HL-60/S4 treated with retinoic acid at 250 ng/mL for 4 days and 3 days (cell line): ENCODE data around the gene SAMM50.

Source experiments
- in situ Hi-C: fragments of 300-500 bp; cut with MboI; formaldehyde crosslinking; loops from 2 replicates; pipeline ENCODE4 v1.7.0; 2022; ENCODE audit warnings: low sequenced_read_pairs

Gene SAMM50

GRCh38 chr22:43955040-43955882 lies at the start of gene SAMM50:
Gene SAMM50, plus strand, starts transcription at chr22:43955442. Its CDS starts 136 bp downstream, at chr22:43955578.
- in situ Hi-C loops = no loop called here

GRCh38 chr22:43905681-43906080 lies 49.6 kb upstream of the SAMM50 start:
- in situ Hi-C loops = no loop called here

DNA sequence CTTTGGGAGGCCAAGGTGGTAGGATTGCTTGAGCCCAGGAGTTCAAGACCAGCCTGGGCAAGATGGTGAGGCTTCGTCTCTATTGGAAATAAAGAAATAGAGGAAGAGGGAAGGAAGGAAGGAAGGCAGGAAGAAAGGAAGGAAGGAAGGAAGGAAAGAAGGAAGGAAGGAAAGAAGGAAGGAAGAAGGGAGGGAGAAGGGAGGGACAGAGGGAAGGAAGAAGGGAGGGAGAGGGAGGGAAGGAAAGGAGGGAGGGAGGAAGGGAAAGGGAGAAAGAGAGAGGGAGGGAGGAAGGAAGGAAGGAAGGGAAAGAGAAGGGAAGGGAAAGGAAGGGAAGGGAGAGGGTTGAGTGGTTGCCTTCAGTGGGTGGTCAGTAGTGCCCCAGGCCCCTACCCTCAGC lies 45.5 kb upstream of the SAMM50 start:
- in situ Hi-C loops = no loop called here

DNA sequence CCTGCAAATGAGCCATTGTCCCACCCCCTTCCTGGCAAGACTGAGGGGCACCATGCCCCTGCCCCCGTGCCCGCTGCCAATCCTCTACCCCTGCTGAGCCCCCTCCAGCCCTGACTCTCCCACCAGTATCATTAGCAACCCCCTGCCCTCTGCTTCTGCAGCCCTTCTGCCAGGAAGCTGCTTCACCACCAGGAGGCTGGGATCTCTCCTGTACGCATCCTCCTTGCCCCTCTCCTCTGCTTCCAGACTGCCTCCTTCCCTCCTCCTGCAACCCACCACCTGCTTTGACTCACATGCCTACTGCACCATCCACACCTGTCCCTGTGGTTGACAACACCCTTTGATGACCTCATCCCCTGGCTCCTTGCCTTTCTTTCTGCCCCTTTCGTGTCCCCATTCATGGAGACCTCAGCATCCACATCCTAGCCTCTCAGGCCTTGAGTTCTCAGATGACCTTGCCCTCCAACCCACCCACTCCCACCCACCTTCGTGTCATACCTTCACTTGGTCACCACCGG lies 45.0 kb upstream of the SAMM50 start:
- in situ Hi-C loops = no loop called here

DNA sequence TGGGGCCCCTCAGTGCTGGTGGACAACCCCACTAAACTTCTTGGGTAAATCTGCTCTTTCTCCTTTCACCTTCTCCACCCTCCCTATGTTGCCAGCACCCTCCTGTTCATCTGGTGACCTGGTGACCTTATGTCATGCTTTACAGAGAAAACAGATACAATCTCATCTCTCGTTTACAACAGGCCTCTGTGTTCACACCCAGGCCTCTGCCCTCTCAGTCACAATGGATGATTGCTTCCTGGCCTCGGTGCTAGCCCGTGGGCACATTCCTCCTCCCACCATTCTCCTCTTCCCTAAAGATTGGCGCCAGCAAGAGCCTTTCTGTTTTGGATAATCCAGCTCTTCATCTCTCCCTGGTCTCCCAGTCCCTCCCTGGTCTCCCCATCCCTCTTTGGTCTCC lies 43.9 kb upstream of the SAMM50 start:
- in situ Hi-C loops = no loop called here

GRCh38 chr22:43917521-43917920 lies 37.7 kb upstream of the SAMM50 start:
- in situ Hi-C loops = no loop called here

DNA sequence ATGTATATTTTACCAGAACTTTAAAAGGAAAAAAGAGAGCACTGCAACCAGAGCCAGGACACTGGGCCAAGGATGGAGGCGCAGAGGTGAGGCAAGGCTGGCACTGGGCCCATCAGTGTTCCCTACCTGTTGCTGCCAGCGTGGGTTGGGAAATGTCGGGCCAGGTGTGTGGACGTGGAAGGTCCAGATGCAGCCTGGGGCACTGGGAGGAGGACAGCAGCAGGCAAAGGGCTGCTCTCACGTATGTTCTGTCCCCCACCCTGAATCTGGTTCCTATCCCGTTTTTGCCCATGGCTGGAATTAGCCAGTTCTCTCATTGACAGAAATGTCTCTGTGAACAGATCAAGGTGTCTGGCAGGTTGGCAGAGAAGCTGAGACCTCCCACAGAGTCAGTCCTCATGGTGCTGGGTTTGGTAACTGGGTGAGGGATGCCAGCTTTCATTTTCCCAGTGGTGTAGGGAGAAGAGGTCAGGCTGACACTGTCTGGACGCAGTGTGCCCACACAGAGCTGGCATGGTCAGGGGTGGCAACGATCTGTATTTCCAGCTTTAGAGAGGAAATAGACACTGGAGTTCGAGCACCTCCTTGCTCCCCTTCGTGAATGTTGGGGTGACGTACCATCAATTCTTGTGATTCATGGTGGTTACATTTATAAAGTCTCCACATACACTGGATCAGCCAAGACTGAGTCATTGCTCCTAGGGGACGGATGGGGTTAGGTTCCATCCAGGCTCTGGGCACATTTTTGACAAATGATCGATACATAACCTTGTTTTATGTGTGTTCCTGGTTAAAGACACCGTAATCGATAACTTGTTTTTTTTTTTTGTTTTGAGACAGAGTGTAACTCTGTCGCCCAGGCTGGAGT lies 35.9 kb upstream of the SAMM50 start:
- in situ Hi-C loops = no loop called here

DNA sequence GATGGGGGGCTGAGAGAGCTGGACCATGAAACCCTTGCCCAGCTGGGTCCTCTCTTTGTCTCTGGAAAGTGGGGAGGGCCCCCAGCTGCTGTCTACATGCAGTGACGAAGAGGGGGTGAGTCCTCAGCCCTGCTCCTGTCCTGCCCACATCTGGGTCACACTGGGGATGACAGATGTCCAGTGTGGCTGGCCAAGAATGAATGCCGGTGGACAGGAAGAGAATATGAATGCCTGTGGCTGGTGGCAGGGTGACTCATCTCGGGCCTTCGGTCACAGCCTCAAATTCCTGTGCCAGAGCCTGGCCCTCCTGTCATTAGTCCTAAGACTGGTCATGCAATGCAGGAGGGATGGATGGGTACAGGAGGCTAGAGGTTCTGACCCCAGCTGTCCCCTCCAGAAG lies 33.9 kb upstream of the SAMM50 start:
- in situ Hi-C loops = no loop called here

- in situ Hi-C loops = no loop called here
Observed at GRCh38 chr22:43922123-43922522, 33.1 kb upstream of the SAMM50 start.

DNA sequence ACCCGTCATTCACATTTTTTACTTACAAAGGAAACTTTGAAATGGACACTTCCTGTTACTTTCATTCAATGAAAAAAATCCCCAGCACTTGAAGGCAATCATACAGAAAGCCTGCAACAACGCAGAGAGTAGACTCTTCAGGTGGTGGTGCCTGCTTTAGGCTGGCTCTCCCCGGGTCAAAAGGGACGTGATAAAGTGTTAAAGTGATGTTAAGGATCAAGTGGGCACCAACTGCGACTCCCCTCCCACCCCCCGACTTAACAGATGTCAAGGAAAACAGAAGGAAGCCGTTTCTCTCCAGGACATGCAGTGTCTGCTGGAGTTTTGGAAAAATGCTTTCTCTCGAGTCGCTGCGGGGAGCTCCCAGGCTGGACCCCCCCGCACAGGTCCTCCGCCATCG lies 32.1 kb upstream of the SAMM50 start:
- in situ Hi-C loops = no loop called here

- in situ Hi-C loops = no loop called here
Observed at GRCh38 chr22:43923631-43924464, 31.4 kb upstream of the SAMM50 start, which contains the start of gene PNPLA3. Gene PNPLA3, plus strand, starts transcription at chr22:43923805. Its CDS starts 107 bp downstream, at chr22:43923912.

- in situ Hi-C loops = no loop called here
Observed at GRCh38 chr22:43924877-43925276, 30.4 kb upstream of the SAMM50 start.

GRCh38 chr22:43925433-43926348 lies 29.6 kb upstream of the SAMM50 start:
- in situ Hi-C loops = no loop called here

DNA sequence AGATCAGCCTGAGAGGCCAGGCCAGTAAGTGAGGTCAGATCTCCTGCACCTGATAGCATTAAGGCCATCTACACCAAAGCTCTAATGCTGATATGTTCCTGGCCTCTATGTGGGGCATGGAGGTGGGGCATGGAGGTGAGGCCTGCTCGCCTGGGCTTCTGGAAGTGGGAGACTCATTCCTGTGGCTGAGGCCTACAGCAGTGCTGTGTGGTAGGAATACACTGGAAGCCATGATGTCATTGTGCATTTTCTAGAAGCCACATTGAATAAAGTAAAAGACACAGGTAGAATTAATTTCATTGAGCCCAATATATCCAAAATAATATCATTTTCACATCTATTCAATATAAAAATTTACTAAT lies 28.9 kb upstream of the SAMM50 start:
- in situ Hi-C loops = no loop called here

DNA sequence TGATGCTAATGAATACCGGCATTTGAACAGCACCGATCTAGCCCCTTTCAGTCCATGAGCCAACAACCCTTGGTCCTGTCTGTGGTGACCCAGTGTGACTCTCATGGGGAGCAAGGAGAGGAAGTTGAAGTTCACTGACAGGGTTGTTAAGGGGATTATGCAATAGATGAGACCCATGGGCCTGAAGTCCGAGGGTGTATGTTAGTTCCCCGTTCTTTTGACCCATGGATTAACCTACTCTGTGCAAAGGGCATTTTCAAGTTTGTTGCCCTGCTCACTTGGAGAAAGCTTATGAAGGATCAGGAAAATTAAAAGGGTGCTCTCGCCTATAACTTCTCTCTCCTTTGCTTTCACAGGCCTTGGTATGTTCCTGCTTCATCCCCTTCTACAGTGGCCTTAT lies 26.8 kb upstream of the SAMM50 start:
- in situ Hi-C loops = no loop called here

GRCh38 chr22:43928908-43929307 lies 26.3 kb upstream of the SAMM50 start:
- in situ Hi-C loops = no loop called here

DNA sequence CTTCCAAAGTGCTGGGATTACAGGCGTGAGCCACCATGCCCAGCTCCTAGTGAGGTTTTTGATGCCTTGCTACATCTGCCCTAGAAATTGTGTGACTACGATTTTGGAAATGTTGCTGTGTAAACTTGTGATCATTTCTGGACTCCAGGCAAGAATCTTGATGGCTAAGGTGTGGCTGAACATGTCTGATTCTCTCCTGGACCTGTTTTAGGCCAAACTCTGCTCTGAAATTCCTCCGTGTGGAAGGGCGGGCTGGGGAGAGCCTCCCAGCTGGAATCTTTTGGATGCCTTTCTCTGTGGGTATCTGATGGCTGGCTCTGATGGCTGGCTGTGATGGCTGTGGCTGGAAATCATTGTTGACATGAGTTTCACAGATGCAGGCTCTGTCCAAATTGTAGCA lies 23.5 kb upstream of the SAMM50 start:
- in situ Hi-C loops = no loop called here

- in situ Hi-C loops = no loop called here
Observed at GRCh38 chr22:43941449-43941848, 13.8 kb upstream of the SAMM50 start.

GRCh38 chr22:43944670-43945430 lies 10.4 kb upstream of the SAMM50 start:
- in situ Hi-C loops = no loop called here
